Measurements from ENCODE around the gene ARID3A.

The ARID3A gene

GRCh38 chr19:991174-991931 lies 65.5 kb downstream of the ARID3A start:
- DNase-seq = peak; percentile 75

- no peak for DNase-seq
Observed at GRCh38 chr19:991932-992669, 66.3 kb downstream of the ARID3A start.

- no peak for DNase-seq
Observed at GRCh38 chr19:992670-993055, 66.8 kb downstream of the ARID3A start.

- no peak for DNase-seq
Observed at GRCh38 chr19:993361-993830, 67.6 kb downstream of the ARID3A start.

GRCh38 chr19:993831-994393 lies 68.1 kb downstream of the ARID3A start:
- DNase-seq = no peak

GRCh38 chr19:994516-994915 lies 68.7 kb downstream of the ARID3A start:
- DNase-seq = no peak

- DNase-seq = no peak
Observed at GRCh38 chr19:995051-995827, 69.4 kb downstream of the ARID3A start.

GRCh38 chr19:996051-996838 lies 70.4 kb downstream of the ARID3A start:
- DNase-seq = peak; percentile 91

GRCh38 chr19:998064-998463 lies 72.2 kb downstream of the ARID3A start:
- no peak for DNase-seq

- DNase-seq = no peak
Observed at GRCh38 chr19:999379-999719, 73.5 kb downstream of the ARID3A start.

GRCh38 chr19:1000095-1000494 lies 74.3 kb downstream of the ARID3A start, which contains the start of gene GRIN3B:
Gene GRIN3B (plus strand): TSS chr19:1000419. CDS start chr19:1000438, 19 bp downstream.
- DNase-seq = peak; percentile 67

- no peak for DNase-seq
Observed at GRCh38 chr19:1000591-1001537, 75.0 kb downstream of the ARID3A start.

- DNase-seq = peak; percentile 73
Observed at GRCh38 chr19:1001538-1002166, 75.8 kb downstream of the ARID3A start.

GRCh38 chr19:1002600-1002999 lies 76.8 kb downstream of the ARID3A start:
- no peak for DNase-seq

- no peak for DNase-seq
Observed at GRCh38 chr19:1003283-1003682, 77.4 kb downstream of the ARID3A start.

GRCh38 chr19:1004204-1004802 lies 78.5 kb downstream of the ARID3A start:
- DNase-seq = no peak

- no peak for DNase-seq
Observed at GRCh38 chr19:1004803-1005664, 79.2 kb downstream of the ARID3A start.

- DNase-seq = no peak
Observed at GRCh38 chr19:1006711-1007398, 81.0 kb downstream of the ARID3A start.

Measured in activated CD4-positive, alpha-beta T cell treated with anti-CD3 and anti-CD28 coated beads, Interleukin-2, amount 50 U/mL, for 1 hour (primary cell).